IMR-90 (cell line): ENCODE data around the gene STPG4. TPM values are rescaled to one million over a fixed set of nuclear protein-coding genes. Genes with fewer than 3 reads are reported as not detected.

ENCODE experiments used
- ATAC-seq: fragments of 200-7000 bp; cut with Tn5 transposase; 2 replicates; pipeline ENCODE4 v1.9.1; 2020; ENCODE audit warnings: low read depth, mild to moderate bottlenecking, moderate library complexity
- BruUV-seq: library from RNA; stranded (reverse); fragments of 400-500 nt; replicated peaks from 2 replicates; lab custom pipeline; 2021; lab: Mats Ljungman, UMichigan
- CTCF ChIA-PET: fragments of 300-600 bp; formaldehyde crosslinking; extraction: SDS; loops from one replicate; lab custom pipeline; 2021; ENCODE audit warnings: antibody characterized with exemption; lab: Yijun Ruan, JAX
- POLR2A ChIA-PET: fragments of 300-600 bp; sonication (Branson Sonifier 250); formaldehyde crosslinking; loops from one replicate; lab custom pipeline; 2022; ENCODE audit warnings: antibody characterized with exemption; ENCODE audit not compliant: unreplicated experiment; lab: Charles Lee
- DNase-seq: peaks from one replicate; pipeline ENCODE4 v3.0.0; 2013
- H2AFZ ChIP-seq: replicated peaks from 2 replicates; pipeline ENCODE3; 2013; ENCODE audit warnings: low read length, mild to moderate bottlenecking; ENCODE audit not compliant: poor library complexity
- H2AK5ac ChIP-seq: 2 replicates; pipeline ENCODE4 v1.6.1; 2013; ENCODE audit warnings: low read depth, low read length, inconsistent platforms
- H2AK9ac ChIP-seq: replicated peaks from 2 replicates; pipeline ENCODE3; 2013; ENCODE audit warnings: mild to moderate bottlenecking, low read depth, low read length, moderate library complexity; ENCODE audit not compliant: poor library complexity
- H2BK120ac ChIP-seq: 2 replicates; pipeline ENCODE4 v1.6.1; 2013; ENCODE audit warnings: low read depth, low read length, inconsistent platforms
- H2BK15ac ChIP-seq: 3 replicates; pipeline ENCODE4 v1.6.1; 2013; ENCODE audit warnings: low read depth, low read length, inconsistent platforms
- H2BK20ac ChIP-seq: 2 replicates; pipeline ENCODE4 v1.6.1; 2013; ENCODE audit warnings: low read depth, mild to moderate bottlenecking, inconsistent platforms, low read length, moderate library complexity
- H2BK5ac ChIP-seq: 2 replicates; pipeline ENCODE4 v1.6.1; 2013; ENCODE audit warnings: mild to moderate bottlenecking, low read depth, low read length, inconsistent platforms; ENCODE audit not compliant: poor library complexity, severe bottlenecking
- H3K14ac ChIP-seq: replicated peaks from 2 replicates; pipeline ENCODE4 v1.6.1; 2013; ENCODE audit warnings: low read depth, low read length, inconsistent platforms
- H3K18ac ChIP-seq: 2 replicates; pipeline ENCODE4 v1.6.1; 2013; ENCODE audit warnings: low read depth, low read length, control low read depth
- H3K23ac ChIP-seq: 2 replicates; pipeline ENCODE4 v1.6.1; 2013; ENCODE audit warnings: low read depth, low read length, inconsistent platforms
- H3K27ac ChIP-seq: 2 replicates; pipeline ENCODE4 v1.5.1; 2013; ENCODE audit warnings: mild to moderate bottlenecking, control low read depth, low read length; ENCODE audit not compliant: insufficient read depth
- H3K27me3 ChIP-seq: 2 replicates; pipeline ENCODE4 v1.6.1; 2013; ENCODE audit warnings: low read length; ENCODE audit not compliant: control insufficient read depth, insufficient read depth
- H3K36me3 ChIP-seq: 2 replicates; pipeline ENCODE4 v1.6.1; 2013; ENCODE audit warnings: low read length, mixed read lengths; ENCODE audit not compliant: control insufficient read depth, insufficient read depth
- H3K4ac ChIP-seq: 2 replicates; pipeline ENCODE4 v1.6.1; 2013; ENCODE audit warnings: low read depth, low read length, inconsistent platforms
- H3K4me1 ChIP-seq: 2 replicates; pipeline ENCODE4 v1.6.1; 2013; ENCODE audit warnings: low read length, mixed read lengths; ENCODE audit not compliant: control insufficient read depth, insufficient read depth
- H3K4me2 ChIP-seq: 2 replicates; pipeline ENCODE4 v1.6.1; 2013; ENCODE audit warnings: low read depth, mild to moderate bottlenecking, control low read depth, low read length, moderate library complexity
- H3K4me3 ChIP-seq: 2 replicates; pipeline ENCODE4 v1.5.1; 2013; ENCODE audit warnings: low read depth, mild to moderate bottlenecking, control low read depth, low read length, moderate library complexity; ENCODE audit not compliant: insufficient read depth
- H3K56ac ChIP-seq: 2 replicates; pipeline ENCODE4 v1.6.1; 2013; ENCODE audit warnings: low read length, inconsistent platforms; ENCODE audit not compliant: insufficient read depth; ENCODE audit errors: extremely low read depth
- H3K79me1 ChIP-seq, 2 experiments: 2 replicates each; pipeline ENCODE4 v1.6.1; 2013; ENCODE audit warnings: low read length in 2 of 2, inconsistent platforms in 1 of 2, low read depth in 1 of 2
- H3K9ac ChIP-seq: 2 replicates; pipeline ENCODE4 v1.6.1; 2013; ENCODE audit warnings: low read depth, low read length, control low read depth
- H3K9me1 ChIP-seq: 2 replicates; pipeline ENCODE4 v1.6.1; 2013; ENCODE audit warnings: low read length, inconsistent platforms; ENCODE audit not compliant: insufficient read depth
- H3K9me3 ChIP-seq: 2 replicates; pipeline ENCODE4 v1.6.1; 2013; ENCODE audit warnings: low read length; ENCODE audit not compliant: control insufficient read depth, insufficient read depth
- H4K20me1 ChIP-seq: 2 replicates; pipeline ENCODE4 v1.6.1; 2013; ENCODE audit warnings: low read length, inconsistent platforms; ENCODE audit not compliant: insufficient read depth
- H4K5ac ChIP-seq: 2 replicates; pipeline ENCODE4 v1.6.1; 2013; ENCODE audit warnings: mild to moderate bottlenecking, low read depth, low read length, control low read depth
- H4K8ac ChIP-seq, 2 experiments: 2 replicates each; pipeline ENCODE4 v1.6.1; 2013; ENCODE audit warnings: low read depth in 2 of 2, low read length in 2 of 2, control low read depth in 1 of 2, inconsistent platforms in 1 of 2
- H4K91ac ChIP-seq: 2 replicates; pipeline ENCODE4 v1.6.1; 2013; ENCODE audit warnings: low read depth, low read length, inconsistent platforms; ENCODE audit not compliant: insufficient read depth
- CHD1 ChIP-seq: IDR thresholded peaks from 2 replicates; pipeline ENCODE4 v1.6.1; 2012; ENCODE audit warnings: low read depth, low read length, improper control_type of control experiment
- WGBS, 2 experiments: methylation state at CpG; one replicate each; pipeline versions ENCODE4 v1.1.5 to v1.1.7; 2013; ENCODE audit warnings: missing lambda C conversion rate in 2 of 2; ENCODE audit not compliant: insufficient read length in 1 of 2; ENCODE audit errors: extremely low coverage in 2 of 2; 5-methylcytosine and 5-hydroxymethylcytosine counted together
- dilution Hi-C: fragments of 300-500 bp; cut with HindIII; formaldehyde crosslinking; loops from one replicate; pipeline ENCODE4 v1.14.3; 2018; ENCODE audit warnings: low sequenced_read_pairs; ENCODE audit not compliant: unreplicated experiment
- in situ Hi-C: fragments of 300-500 bp; cut with MboI; formaldehyde crosslinking; loops from 3 replicates; pipeline ENCODE4 v1.14.3; 2019; ENCODE audit warnings: low sequenced_read_pairs, inconsistent platforms, mixed read lengths
- intact Hi-C: fragments of 100-400 bp; cut with micrococcal nuclease; formaldehyde crosslinking; loops from 2 replicates; pipeline ENCODE4 v1.10.0; 2022
- polyA plus RNA-seq, 3 experiments: library from polyadenylated mRNA; depleted of rRNA; stranded (reverse); fragments of >200 nt; gene quantifications; 2 replicates each; pipeline ENCODE4 v1.2.3, GENCODE V29; 2012; ENCODE audit warnings: low replicate concordance in 1 of 3
- total RNA-seq: library from RNA; depleted of rRNA; stranded (reverse); fragments of >200 nt; gene quantifications from 2 replicates; pipeline ENCODE4 v1.2.3, GENCODE V29; 2012

Gene STPG4
- total and polyA plus RNA-seq, 2 of the 4 experiments (the other 2 are of a cell fraction): 0.12 to 0.18 TPM

- Histone ChIP-seq H3K9me1 (peaks cover 59% of the 10 kb centered on the region), H3K14ac (peak overlapping the region; percentile 86), H2BK15ac (peak overlapping the region; percentile 89; the same call in 2 of the 3 replicates), H4K8ac (peak overlapping the region; percentile 81 to 83; a peak in 3 of 4 replicates), H2BK120ac (peak overlapping the region; percentile 95), H3K4ac (peak overlapping the region; percentile 98), H2BK20ac (peak overlapping the region; percentile 81), H3K27me3 (no peaks in the 10 kb centered on the region), H2BK5ac (peak overlapping the region; percentile 91), H3K9me3 (no peaks in the 10 kb centered on the region), H3K36me3 (peaks cover 7% of the 10 kb centered on the region; the same call in 1 of the 2 replicates), H4K91ac (peak overlapping the region; percentile 96), H3K4me3 (no peak overlapping the region), H3K9ac (0 out of 2 replicates have a peak overlapping the region, but pooled peaks have one; percentile 21), H4K5ac (peak overlapping the region; percentile 32), H2AK9ac (peak overlapping the region; percentile 57), H2AK5ac (peak overlapping the region; percentile 99), H3K4me2 (no peak overlapping the region), H4K20me1 (peaks cover 3% of the 10 kb centered on the region; the same call in 1 of the 2 replicates), H3K4me1 (peaks cover 53% of the 10 kb centered on the region), H3K23ac (peak overlapping the region; percentile 81), H3K79me1 (peaks cover 32 to 87% of the 10 kb centered on the region in 2 experiments; a peak in 3 of 4 replicates), H3K56ac (peak overlapping the region; percentile 41; the same call in 1 of the 2 replicates), H2AFZ (no peak overlapping the region), H3K27ac (peak overlapping the region; percentile 81), H3K18ac (peak overlapping the region; percentile 85)
- dilution Hi-C loops (no loop called here), in situ Hi-C loops (no loop called here), intact Hi-C loops (no loop called here)
- ChIA-PET CTCF (no interaction called here), POLR2A (no interaction called here)
- DNase-seq: no peak
- no TSS peak for BruUV-seq
- no peak for ATAC-seq
- no CpG with 5 or more reads among the region's 2 CpGs for WGBS, 2 experiments
- TF ChIP-seq CHD1: no peak
Observed at GRCh38 chr2:47039489-47039870, 115.6 kb downstream of the STPG4 start.
